WTC11 (cell line): ENCODE results near the gene ZNF484. TPM values are rescaled to one million over a fixed set of nuclear protein-coding genes. Genes with fewer than 3 reads are reported as not detected.
"Not testable (repeated sequence)": the region's sequence is repeated elsewhere in the genome, so short reads cannot be mapped to it uniquely, and the experiment has no call there.

ENCODE experiments used
- ATAC-seq: fragments of 200-7000 bp; cut with Tn5 transposase; 2 replicates; pipeline ENCODE4 v1.10.0; 2021; ENCODE audit warnings: mild to moderate bottlenecking, moderate library complexity
- CTCF ChIA-PET: fragments of 300-600 bp; sonication (Branson Sonifier 250); formaldehyde crosslinking; loops from one replicate; lab custom pipeline; 2021; ENCODE audit warnings: antibody characterized with exemption; lab: Charles Lee
- POLR2A ChIA-PET: fragments of 350-600 bp; sonication (Branson Sonifier 250); formaldehyde crosslinking; loops from one replicate; lab custom pipeline; 2021; ENCODE audit warnings: antibody characterized with exemption; lab: Charles Lee
- DNase-seq: peaks from one replicate; pipeline ENCODE4 v3.0.0; 2021; ENCODE audit warnings: low spot score
- H3K27ac Mint-ChIP-seq: 2 replicates; pipeline ENCODE4 v1.8.0; 2021; ENCODE audit warnings: mixed read lengths
- H3K27me3 Mint-ChIP-seq: 2 replicates; pipeline ENCODE4 v1.8.0; 2021; ENCODE audit warnings: low read depth, mild to moderate bottlenecking, moderate library complexity, mixed read lengths
- H3K36me3 Mint-ChIP-seq: 2 replicates; pipeline ENCODE4 v1.8.0; 2021; ENCODE audit warnings: mixed read lengths
- H3K4me1 Mint-ChIP-seq: 2 replicates; pipeline ENCODE4 v1.8.0; 2022; ENCODE audit warnings: mixed read lengths
- H3K4me3 Mint-ChIP-seq: 2 replicates; pipeline ENCODE4 v1.8.0; 2021; ENCODE audit warnings: mild to moderate bottlenecking, moderate library complexity, mixed read lengths
- H3K9me3 Mint-ChIP-seq: 2 replicates; pipeline ENCODE4 v1.8.0; 2021; ENCODE audit warnings: mixed read lengths
- CREB1 ChIP-seq: sonication (generic); formaldehyde crosslinking; IDR thresholded peaks from 2 replicates; pipeline ENCODE4 v1.8.0; 2023; ENCODE audit warnings: mild to moderate bottlenecking, missing genetic modification reagents
- CTCF ChIP-seq: fragments of 200-600 bp; IDR thresholded peaks from 2 replicates; pipeline ENCODE4 v1.8.0; 2022; ENCODE audit warnings: antibody characterized with exemption
- E2F1 ChIP-seq: sonication (generic); formaldehyde crosslinking; IDR thresholded peaks from 2 replicates; pipeline ENCODE4 v1.8.0; 2022; ENCODE audit warnings: mild to moderate bottlenecking, missing genetic modification reagents
- HMGXB4 ChIP-seq: sonication (generic); formaldehyde crosslinking; IDR thresholded peaks from 2 replicates; pipeline ENCODE4 v1.8.1; 2023; ENCODE audit warnings: mild to moderate bottlenecking, moderate library complexity, missing genetic modification reagents
- IRF2 ChIP-seq: sonication (generic); formaldehyde crosslinking; IDR thresholded peaks from 2 replicates; pipeline ENCODE4 v1.8.0; 2022; ENCODE audit warnings: low read depth, missing genetic modification reagents, borderline replicate concordance
- OVOL2 ChIP-seq: fragments of 250-450 bp; sonication (Bioruptor Pico); IDR thresholded peaks from 2 replicates; pipeline ENCODE4 v1.9.0; 2021; ENCODE audit warnings: mild to moderate bottlenecking, borderline replicate concordance
- PRDM15 ChIP-seq: sonication (generic); formaldehyde crosslinking; IDR thresholded peaks from 2 replicates; pipeline ENCODE4 v1.8.0; 2022; ENCODE audit warnings: missing genetic modification reagents
- SMAD4 ChIP-seq: sonication (generic); formaldehyde crosslinking; IDR thresholded peaks from 2 replicates; pipeline ENCODE4 v1.8.0; 2022; ENCODE audit warnings: mild to moderate bottlenecking, missing genetic modification reagents
- STAT6 ChIP-seq: sonication (generic); formaldehyde crosslinking; conservative IDR thresholded peaks from 2 replicates; pipeline ENCODE4 v1.8.1; 2023; ENCODE audit warnings: mild to moderate bottlenecking, low read depth, missing genetic modification reagents, moderate library complexity
- TEAD4 ChIP-seq: sonication (generic); formaldehyde crosslinking; IDR thresholded peaks from 2 replicates; pipeline ENCODE4 v1.8.0; 2022; ENCODE audit warnings: mild to moderate bottlenecking, missing genetic modification reagents
- ZNF317 ChIP-seq: sonication (generic); formaldehyde crosslinking; IDR thresholded peaks from 2 replicates; pipeline ENCODE4 v1.8.1; 2023; ENCODE audit warnings: low read depth, mild to moderate bottlenecking, moderate library complexity, missing genetic modification reagents, borderline replicate concordance
- ZNF416 ChIP-seq: fragments of 250-450 bp; sonication (Bioruptor Pico); IDR thresholded peaks from 2 replicates; pipeline ENCODE4 v1.9.0; 2021; ENCODE audit warnings: mild to moderate bottlenecking, inconsistent platforms
- ZNF425 ChIP-seq: fragments of 250-450 bp; sonication (Bioruptor Pico); conservative IDR thresholded peaks from 2 replicates; pipeline ENCODE4 v1.9.0; 2021; ENCODE audit warnings: mild to moderate bottlenecking
- total RNA-seq: library from RNA; stranded (reverse); gene quantifications from 3 replicates; pipeline ENCODE4 v1.2.3, GENCODE V29; 2021

The ZNF484 gene
- total RNA-seq, 1 experiment from 2014 or later = 14.1 TPM

- POLR2A ChIA-PET = no interaction called here
- Mint-ChIP-seq H3K4me1 (no peaks in the 10 kb centered on the region), H3K4me3 (no peak overlapping the region), H3K27ac (no peak overlapping the region; the same call in 1 of the 2 replicates), H3K9me3 (no peaks in the 10 kb centered on the region), H3K27me3 (no peaks in the 10 kb centered on the region), H3K36me3 (peaks cover 57% of the 10 kb centered on the region)
- no peak for TF ChIP-seq IRF2 (CRISPR knock-in tag)
- DNase-seq = no peak
- ATAC-seq = no peak
- CTCF ChIA-PET = no interaction called here
Observed at GRCh38 chr9:92853716-92854115, 24.1 kb downstream of the ZNF484 start.

GRCh38 chr9:92850898-92851297 is 26.9 kb downstream of the ZNF484 start:
- Mint-ChIP-seq H3K4me1 (no peaks in the 10 kb centered on the region), H3K36me3 (peaks cover 76% of the 10 kb centered on the region), H3K27ac (no peak overlapping the region), H3K9me3 (peaks cover 27% of the 10 kb centered on the region), H3K4me3 (no peak overlapping the region), H3K27me3 (no peaks in the 10 kb centered on the region)
- ChIA-PET CTCF (interaction anchor here (1.0 to 1.7 kb wide), 3 partner anchors 60 to 153 kb away, joined by 3 to 9 read pairs (median 6); no protein-coding TSS in a partner anchor), POLR2A (no interaction called here)
- no peak for DNase-seq
- TF ChIP-seq OVOL2 (CRISPR knock-in tag) (no peak), HMGXB4 (CRISPR knock-in tag) (no peak), CREB1 (CRISPR knock-in tag) (no peak), CTCF (no peak), SMAD4 (CRISPR knock-in tag) (no peak), ZNF425 (CRISPR knock-in tag) (no peak), PRDM15 (CRISPR knock-in tag) (no peak), STAT6 (no peak), ZNF416 (no peak), E2F1 (CRISPR knock-in tag) (no peak), ZNF317 (no peak), TEAD4 (CRISPR knock-in tag) (no peak)
- ATAC-seq = peak; percentile 44

- ATAC-seq, H3K27ac Mint-ChIP-seq, H3K4me3 Mint-ChIP-seq, H3K27me3 Mint-ChIP-seq, DNase-seq, CTCF ChIA-PET, H3K4me1 Mint-ChIP-seq, POLR2A ChIA-PET: not testable (repeated sequence)
- Mint-ChIP-seq H3K9me3 (peaks cover 48% of the 10 kb centered on the region), H3K36me3 (peaks cover 86% of the 10 kb centered on the region)
Observed at GRCh38 chr9:92848740-92849139, 29.1 kb downstream of the ZNF484 start.
